ENCODE data around the gene NABP2.

GRCh38 chr12:56231184-56231582, 7.0 kb downstream of the NABP2 start:
- TF ChIP-seq, protein P1, sequence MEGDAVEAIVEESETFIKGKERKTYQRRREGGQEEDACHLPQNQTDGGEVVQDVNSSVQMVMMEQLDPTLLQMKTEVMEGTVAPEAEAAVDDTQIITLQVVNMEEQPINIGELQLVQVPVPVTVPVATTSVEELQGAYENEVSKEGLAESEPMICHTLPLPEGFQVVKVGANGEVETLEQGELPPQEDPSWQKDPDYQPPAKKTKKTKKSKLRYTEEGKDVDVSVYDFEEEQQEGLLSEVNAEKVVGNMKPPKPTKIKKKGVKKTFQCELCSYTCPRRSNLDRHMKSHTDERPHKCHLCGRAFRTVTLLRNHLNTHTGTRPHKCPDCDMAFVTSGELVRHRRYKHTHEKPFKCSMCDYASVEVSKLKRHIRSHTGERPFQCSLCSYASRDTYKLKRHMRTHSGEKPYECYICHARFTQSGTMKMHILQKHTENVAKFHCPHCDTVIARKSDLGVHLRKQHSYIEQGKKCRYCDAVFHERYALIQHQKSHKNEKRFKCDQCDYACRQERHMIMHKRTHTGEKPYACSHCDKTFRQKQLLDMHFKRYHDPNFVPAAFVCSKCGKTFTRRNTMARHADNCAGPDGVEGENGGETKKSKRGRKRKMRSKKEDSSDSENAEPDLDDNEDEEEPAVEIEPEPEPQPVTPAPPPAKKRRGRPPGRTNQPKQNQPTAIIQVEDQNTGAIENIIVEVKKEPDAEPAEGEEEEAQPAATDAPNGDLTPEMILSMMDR (optimal IDR thresholded peaks at IDR 0.05 in 1 of 3, IDR thresholded peaks at IDR 0.05 in 1 of 3, conservative IDR thresholded peaks at IDR 0.05 in 1 of 3; ENCODE audit: extremely low read depth in 1 of 3, insufficient read depth in 2 of 3, low read length in 3 of 3): no peak
- TF ChIP-seq EZH2 (IDR thresholded peaks at IDR 0.05; ENCODE audit: low read length): no peak

Measured in keratinocyte (primary cell).